Activated naive CD8-positive, alpha-beta T cell treated with anti-CD3 and anti-CD28 coated beads for 36 hours (primary cell): ENCODE measurements around the gene RB1. TPM values are rescaled to one million over a fixed set of nuclear protein-coding genes. Genes with fewer than 3 reads are reported as not detected.
"Not testable (repeated sequence)": the region's sequence is repeated elsewhere in the genome, so short reads cannot be mapped to it uniquely, and the experiment has no call there.

Experiments used
- DNase-seq: peaks from one replicate; pipeline ENCODE4 v3.0.0; 2021
- H3K27ac Mint-ChIP-seq: one replicate; pipeline ENCODE4 v1.8.0; 2022; ENCODE audit warnings: mild to moderate bottlenecking, moderate library complexity, mixed read lengths
- H3K27me3 Mint-ChIP-seq: one replicate; pipeline ENCODE4 v1.8.0; 2022; ENCODE audit warnings: mild to moderate bottlenecking, mixed read lengths
- H3K36me3 Mint-ChIP-seq: one replicate; pipeline ENCODE4 v1.8.0; 2021; ENCODE audit warnings: mild to moderate bottlenecking, mixed read lengths
- H3K4me1 Mint-ChIP-seq: one replicate; pipeline ENCODE4 v1.8.0; 2021; ENCODE audit warnings: mixed read lengths
- H3K4me3 Mint-ChIP-seq: one replicate; pipeline ENCODE4 v1.8.0; 2022; ENCODE audit warnings: mild to moderate bottlenecking, moderate library complexity, mixed read lengths
- H3K9me3 Mint-ChIP-seq: one replicate; pipeline ENCODE4 v1.8.0; 2022; ENCODE audit warnings: mixed read lengths
- total RNA-seq, 2 experiments: library from RNA; stranded (reverse); gene quantifications; one replicate each; pipeline ENCODE4 v1.2.3, GENCODE V29; 2021

Gene RB1
- total RNA-seq, 2 experiments from 2014 or later, result 33.0 to 33.7 TPM

DNA sequence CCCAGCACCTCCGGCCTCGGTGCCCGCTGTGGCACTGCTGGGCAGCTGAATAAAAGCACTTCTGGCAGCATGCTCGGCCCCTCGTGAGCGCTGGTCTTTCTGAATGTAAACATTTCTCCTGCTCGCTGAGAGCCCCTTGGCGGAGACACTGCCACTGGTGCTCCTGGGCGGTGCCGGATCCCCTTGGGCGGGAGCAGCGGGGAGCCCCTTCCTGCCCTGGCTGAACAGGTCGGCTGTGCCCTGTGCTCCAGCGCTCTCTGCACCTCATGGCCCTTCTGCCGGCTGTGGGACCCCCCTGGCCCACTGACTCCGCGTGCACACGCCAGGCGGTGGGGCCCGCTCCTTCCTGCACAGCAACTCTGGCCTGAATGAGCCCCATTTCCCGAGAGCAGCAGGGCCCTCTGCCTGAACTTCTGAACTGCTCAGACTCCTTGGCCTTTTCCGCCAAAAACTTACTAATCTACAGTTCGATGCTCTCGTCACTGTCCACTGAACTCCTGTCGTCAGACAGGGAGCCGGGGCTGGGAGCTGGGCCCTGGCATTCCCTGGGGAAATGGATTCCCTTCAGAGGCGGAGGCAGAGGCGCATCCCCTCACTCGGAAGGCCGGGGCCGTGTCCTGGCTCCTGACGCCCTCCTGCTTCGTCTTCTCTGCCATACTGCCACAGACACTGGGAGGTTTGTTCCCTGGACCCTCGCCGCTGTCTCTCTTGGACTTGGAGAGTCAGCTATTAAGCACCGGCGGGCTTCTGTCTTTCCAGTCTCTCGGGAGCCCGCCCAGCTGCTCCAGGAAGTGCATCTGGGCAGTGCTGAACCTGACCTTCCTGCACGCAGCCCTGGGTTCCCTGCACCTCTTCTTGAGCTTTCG, 14.2 kb downstream of the RB1 start:
- Mint-ChIP-seq H3K27me3 (no peaks in the 10 kb centered on the region), H3K4me3 (no peak overlapping the region), H3K36me3 (peaks cover 61% of the 10 kb centered on the region), H3K4me1 (peaks cover 37% of the 10 kb centered on the region), H3K27ac (no peak overlapping the region), H3K9me3 (peaks cover 14% of the 10 kb centered on the region)
- no peak for DNase-seq

DNA sequence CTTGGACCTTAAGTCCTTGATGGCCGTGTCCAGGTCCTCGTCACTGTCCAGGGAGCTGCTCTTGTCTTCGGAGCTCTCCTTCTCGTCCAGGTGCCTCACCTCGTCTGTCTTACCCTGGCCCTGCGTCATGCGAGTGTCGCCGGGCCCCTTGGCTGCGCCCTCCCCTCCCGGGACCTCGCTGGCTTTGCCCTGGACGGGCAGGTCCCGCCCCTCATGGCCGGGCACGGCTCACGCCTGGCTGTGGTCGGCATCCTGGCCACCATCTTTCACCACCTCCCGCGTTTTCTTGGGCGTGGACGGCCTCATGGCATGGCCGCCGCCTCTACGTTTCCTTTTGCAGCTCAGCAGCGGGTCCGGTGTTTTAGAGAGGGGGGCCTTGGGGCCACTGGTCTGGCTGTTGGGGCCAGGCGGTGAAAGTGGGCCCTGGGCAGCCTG, 14.8 kb downstream of the RB1 start:
- peak overlapping the region; percentile 73 for H3K4me3 Mint-ChIP-seq
- no peak overlapping the region for H3K27ac Mint-ChIP-seq
- peaks cover 39% of the 10 kb centered on the region for H3K4me1 Mint-ChIP-seq
- peaks cover 60% of the 10 kb centered on the region for H3K36me3 Mint-ChIP-seq
- no peak for DNase-seq
- H3K9me3 Mint-ChIP-seq, result peaks cover 10% of the 10 kb centered on the region
- H3K27me3 Mint-ChIP-seq, result no peaks in the 10 kb centered on the region

GRCh38 chr13:48318821-48319511, 15.4 kb downstream of the RB1 start:
- no peak for DNase-seq
- Mint-ChIP-seq H3K4me1 (peaks cover 38% of the 10 kb centered on the region), H3K27ac (no peak overlapping the region), H3K9me3 (peaks cover 10% of the 10 kb centered on the region), H3K27me3 (no peaks in the 10 kb centered on the region), H3K4me3 (peak overlapping the region; percentile 73), H3K36me3 (peaks cover 58% of the 10 kb centered on the region)

DNA sequence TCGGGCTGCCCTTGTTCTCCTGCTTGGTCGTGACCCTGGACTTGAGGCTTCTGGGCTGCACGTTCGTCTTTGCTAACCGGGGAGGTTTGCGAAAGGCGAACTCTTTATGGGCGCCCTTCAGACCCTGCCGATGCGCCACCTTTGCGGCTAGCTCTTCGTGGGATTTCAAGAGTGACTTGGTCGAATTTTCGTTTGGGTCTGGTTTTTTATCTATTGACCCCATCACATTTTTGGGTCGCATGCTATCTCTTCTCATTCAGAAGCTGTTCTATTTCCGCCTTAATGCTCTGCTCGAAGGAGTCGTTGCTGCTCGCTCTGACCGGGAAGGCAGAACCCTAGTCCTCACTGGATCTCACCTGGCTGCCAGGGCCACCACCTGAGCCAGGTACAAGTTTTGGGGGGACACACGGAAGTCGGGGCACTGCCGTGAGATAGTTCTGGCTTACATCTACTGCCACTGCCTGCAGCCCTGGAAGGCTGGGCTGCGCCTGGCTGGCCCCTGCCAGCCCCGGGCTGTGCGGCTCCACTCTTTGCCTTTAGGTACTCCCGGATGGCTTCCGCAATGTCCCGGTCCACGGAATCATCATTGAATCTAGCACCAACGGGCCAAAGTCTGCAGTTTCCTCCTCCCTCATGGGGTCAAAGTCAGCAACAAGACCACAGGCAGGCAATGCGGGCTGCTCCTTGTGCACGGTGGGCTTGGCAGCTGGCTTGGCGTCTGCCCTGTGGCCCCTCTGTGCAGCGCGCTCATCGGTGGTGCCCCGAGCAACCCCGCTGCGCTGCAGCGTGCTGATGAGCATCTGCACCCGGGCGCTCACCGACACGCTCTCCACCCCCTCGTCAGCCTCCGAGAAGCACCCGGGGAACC, 16.2 kb downstream of the RB1 start:
- peaks cover 39% of the 10 kb centered on the region for H3K4me1 Mint-ChIP-seq
- peaks cover 10% of the 10 kb centered on the region for H3K9me3 Mint-ChIP-seq
- H3K27ac Mint-ChIP-seq, result peak overlapping the region; percentile 56
- peak overlapping the region; percentile 73 for H3K4me3 Mint-ChIP-seq
- H3K27me3 Mint-ChIP-seq, result no peaks in the 10 kb centered on the region
- DNase-seq, result no peak
- peaks cover 60% of the 10 kb centered on the region for H3K36me3 Mint-ChIP-seq

GRCh38 chr13:48320399-48320790, 16.8 kb downstream of the RB1 start:
- Mint-ChIP-seq H3K36me3 (peaks cover 56% of the 10 kb centered on the region), H3K4me3 (peak overlapping the region; percentile 73), H3K9me3 (peaks cover 10% of the 10 kb centered on the region), H3K27ac (no peak overlapping the region), H3K27me3 (no peaks in the 10 kb centered on the region), H3K4me1 (peaks cover 44% of the 10 kb centered on the region)
- no peak for DNase-seq

DNA sequence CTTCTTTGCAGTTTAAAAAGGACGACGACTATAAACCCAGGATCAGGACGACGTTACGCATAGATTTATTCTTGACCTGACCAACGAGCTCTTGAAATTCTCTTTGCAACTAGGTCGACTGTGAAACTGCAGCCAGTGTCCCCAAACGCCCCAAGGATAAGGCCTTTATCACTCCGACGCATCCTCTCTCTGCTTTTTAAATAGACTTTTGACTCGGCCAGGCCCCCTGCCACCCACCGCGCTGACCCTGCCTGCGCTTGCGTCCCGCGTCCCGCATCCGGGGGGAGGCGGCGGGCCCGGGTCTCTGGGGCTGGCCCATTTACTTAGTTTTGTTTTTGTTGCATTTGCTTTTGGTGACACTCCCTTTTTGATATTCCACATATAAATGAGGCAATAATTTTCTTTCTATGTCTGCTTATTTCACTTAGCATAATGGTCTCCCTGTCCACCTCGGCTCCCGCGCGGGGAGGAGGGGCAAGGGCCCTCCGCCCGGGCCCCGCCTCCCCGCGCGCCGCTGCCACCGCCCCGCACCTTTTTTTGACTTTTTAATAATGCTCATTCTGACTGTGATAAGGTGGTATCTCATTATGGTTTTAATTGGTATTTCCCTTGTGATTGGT, 17.4 kb downstream of the RB1 start:
- Mint-ChIP-seq H3K9me3 (peaks cover 10% of the 10 kb centered on the region), H3K4me3 (peak overlapping the region; percentile 73), H3K4me1 (peaks cover 43% of the 10 kb centered on the region), H3K27me3 (no peaks in the 10 kb centered on the region), H3K36me3 (peaks cover 51% of the 10 kb centered on the region), H3K27ac (no peak overlapping the region)
- no peak for DNase-seq

- H3K27ac Mint-ChIP-seq, result no peak overlapping the region
- no peak for DNase-seq
- peaks cover 48% of the 10 kb centered on the region for H3K36me3 Mint-ChIP-seq
- peaks cover 43% of the 10 kb centered on the region for H3K4me1 Mint-ChIP-seq
- H3K9me3 Mint-ChIP-seq, result peaks cover 10% of the 10 kb centered on the region
- H3K27me3 Mint-ChIP-seq, result no peaks in the 10 kb centered on the region
- no peak overlapping the region for H3K4me3 Mint-ChIP-seq
Observed at GRCh38 chr13:48322294-48322693, 18.7 kb downstream of the RB1 start.

DNA sequence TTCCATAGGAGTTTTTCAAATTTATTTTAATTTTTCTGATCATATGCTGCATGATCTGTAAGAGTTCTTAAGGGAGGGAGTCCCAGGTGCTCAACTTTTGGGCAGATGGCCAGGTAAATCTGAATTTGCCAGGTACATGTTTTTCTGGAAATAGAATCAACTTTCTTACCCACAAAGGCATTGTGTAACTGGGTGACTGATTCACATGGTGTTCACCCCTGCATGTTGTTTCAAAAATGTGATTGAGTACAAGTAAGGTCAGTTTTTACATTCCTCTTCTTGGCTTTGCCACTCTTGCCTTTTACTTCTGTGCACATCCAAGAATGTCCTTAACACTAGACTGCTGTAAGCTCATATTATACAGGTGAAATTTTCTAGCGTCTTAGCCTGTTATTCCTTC, 30.4 kb downstream of the RB1 start:
- Mint-ChIP-seq H3K4me1 (peaks cover 15% of the 10 kb centered on the region), H3K27ac (no peak overlapping the region), H3K36me3 (peaks cover 27% of the 10 kb centered on the region), H3K27me3 (no peaks in the 10 kb centered on the region), H3K4me3 (no peak overlapping the region), H3K9me3 (peaks cover 3% of the 10 kb centered on the region)
- no peak for DNase-seq

- DNase-seq, result no peak
- no peak overlapping the region for H3K4me3 Mint-ChIP-seq
- peaks cover 15% of the 10 kb centered on the region for H3K4me1 Mint-ChIP-seq
- peaks cover 28% of the 10 kb centered on the region for H3K36me3 Mint-ChIP-seq
- no peak overlapping the region for H3K27ac Mint-ChIP-seq
- H3K9me3 Mint-ChIP-seq, result peaks cover 3% of the 10 kb centered on the region
- H3K27me3 Mint-ChIP-seq, result no peaks in the 10 kb centered on the region
Observed at GRCh38 chr13:48334534-48335127, 31.1 kb downstream of the RB1 start.

GRCh38 chr13:48339198-48339597, 35.6 kb downstream of the RB1 start:
- H3K27me3 Mint-ChIP-seq, DNase-seq, H3K9me3 Mint-ChIP-seq, H3K27ac Mint-ChIP-seq, H3K4me3 Mint-ChIP-seq: not testable (repeated sequence)
- H3K36me3 Mint-ChIP-seq, result peaks cover 27% of the 10 kb centered on the region
- peaks cover 10% of the 10 kb centered on the region for H3K4me1 Mint-ChIP-seq

GRCh38 chr13:48344264-48344663, 40.7 kb downstream of the RB1 start:
- Mint-ChIP-seq H3K27ac (no peak overlapping the region), H3K4me1 (peaks cover 6% of the 10 kb centered on the region), H3K27me3 (no peaks in the 10 kb centered on the region), H3K4me3 (no peak overlapping the region), H3K36me3 (peaks cover 29% of the 10 kb centered on the region), H3K9me3 (no peaks in the 10 kb centered on the region)
- no peak for DNase-seq

- Mint-ChIP-seq H3K27ac (no peak overlapping the region), H3K36me3 (peaks cover 48% of the 10 kb centered on the region), H3K4me3 (no peak overlapping the region), H3K9me3 (peaks cover 3% of the 10 kb centered on the region), H3K27me3 (no peaks in the 10 kb centered on the region), H3K4me1 (peaks cover 4% of the 10 kb centered on the region)
- no peak for DNase-seq
Observed at GRCh38 chr13:48346583-48346982, 43.0 kb downstream of the RB1 start.

DNA sequence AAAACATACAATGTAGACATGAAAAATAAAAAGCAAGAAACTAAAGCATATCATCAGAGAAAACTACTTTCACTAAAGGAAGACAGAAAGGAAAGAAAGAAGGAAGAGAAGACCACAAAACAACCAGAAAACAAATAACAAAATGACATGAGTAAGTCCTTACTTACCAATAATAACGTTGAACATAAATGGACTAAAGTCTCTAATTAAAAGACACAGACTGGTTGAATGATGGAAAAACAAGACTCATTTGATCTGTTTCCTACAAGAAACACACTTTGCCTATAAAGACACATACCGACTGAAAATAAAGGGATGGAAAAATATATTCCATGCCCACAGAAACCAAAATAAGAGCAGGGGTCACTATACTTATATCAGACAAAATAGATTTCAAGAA, 46.0 kb downstream of the RB1 start:
- H3K27me3 Mint-ChIP-seq, result no peaks in the 10 kb centered on the region
- peaks cover 66% of the 10 kb centered on the region for H3K36me3 Mint-ChIP-seq
- H3K4me1 Mint-ChIP-seq, result no peaks in the 10 kb centered on the region
- H3K27ac Mint-ChIP-seq, result no peak overlapping the region
- H3K4me3 Mint-ChIP-seq, result no peak overlapping the region
- H3K9me3 Mint-ChIP-seq, result peaks cover 25% of the 10 kb centered on the region
- no peak for DNase-seq

DNA sequence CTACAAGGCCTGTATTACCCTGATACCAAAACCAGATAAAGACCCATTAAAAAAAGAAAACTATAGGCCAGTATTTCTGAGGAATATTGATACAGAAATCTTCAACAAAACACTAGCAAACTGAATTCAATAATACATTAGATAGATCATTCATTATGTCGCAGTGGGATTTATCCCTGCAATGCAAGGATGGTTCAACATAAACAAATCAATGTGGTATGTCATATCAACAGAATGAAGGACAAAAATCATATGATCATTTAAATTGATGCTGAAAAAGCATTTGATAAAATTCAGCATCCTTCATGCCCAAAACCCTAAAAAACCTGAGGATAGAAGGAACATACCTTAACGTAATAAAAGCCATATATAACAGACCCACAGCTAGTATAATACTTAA, 50.0 kb downstream of the RB1 start:
- no peak for DNase-seq
- H3K27me3 Mint-ChIP-seq, result no peaks in the 10 kb centered on the region
- peaks cover 64% of the 10 kb centered on the region for H3K36me3 Mint-ChIP-seq
- no peak overlapping the region for H3K27ac Mint-ChIP-seq
- no peaks in the 10 kb centered on the region for H3K4me1 Mint-ChIP-seq
- H3K4me3 Mint-ChIP-seq, result no peak overlapping the region
- H3K9me3 Mint-ChIP-seq, result peaks cover 34% of the 10 kb centered on the region
